GM12873 (cell line): ENCODE data around the gene TPPP2.

Source experiments
- TF ChIP-seq, protein P1 (sequence below): IDR thresholded peaks from 2 replicates; pipeline ENCODE4 v1.5.1; 2012; ENCODE audit warnings: low read depth, mild to moderate bottlenecking, moderate library complexity, low read length, control low read depth; ENCODE audit not compliant: insufficient read depth; ENCODE audit errors: missing control alignments

TPPP2 gene

DNA sequence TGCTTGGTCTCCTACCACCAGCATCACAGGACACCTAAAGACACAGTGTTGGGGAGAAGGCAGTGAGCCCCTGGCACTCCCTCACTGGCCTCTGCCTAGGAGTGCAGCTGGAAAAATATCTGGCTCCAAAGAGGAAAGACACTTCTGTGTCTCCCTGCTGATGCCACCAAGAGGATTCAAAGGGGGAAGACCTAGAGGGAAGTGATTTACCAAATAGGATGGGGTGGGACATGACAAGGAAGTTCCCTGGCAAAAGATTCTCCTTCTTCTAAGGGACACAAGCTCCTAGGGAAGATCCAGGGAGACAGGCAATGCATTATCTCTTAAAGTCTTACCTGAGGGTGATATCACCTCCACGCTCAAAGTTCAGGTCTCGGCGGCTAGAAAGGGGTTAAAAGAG, 11.2 kb upstream of the TPPP2 start:
- TF ChIP-seq, protein P1, sequence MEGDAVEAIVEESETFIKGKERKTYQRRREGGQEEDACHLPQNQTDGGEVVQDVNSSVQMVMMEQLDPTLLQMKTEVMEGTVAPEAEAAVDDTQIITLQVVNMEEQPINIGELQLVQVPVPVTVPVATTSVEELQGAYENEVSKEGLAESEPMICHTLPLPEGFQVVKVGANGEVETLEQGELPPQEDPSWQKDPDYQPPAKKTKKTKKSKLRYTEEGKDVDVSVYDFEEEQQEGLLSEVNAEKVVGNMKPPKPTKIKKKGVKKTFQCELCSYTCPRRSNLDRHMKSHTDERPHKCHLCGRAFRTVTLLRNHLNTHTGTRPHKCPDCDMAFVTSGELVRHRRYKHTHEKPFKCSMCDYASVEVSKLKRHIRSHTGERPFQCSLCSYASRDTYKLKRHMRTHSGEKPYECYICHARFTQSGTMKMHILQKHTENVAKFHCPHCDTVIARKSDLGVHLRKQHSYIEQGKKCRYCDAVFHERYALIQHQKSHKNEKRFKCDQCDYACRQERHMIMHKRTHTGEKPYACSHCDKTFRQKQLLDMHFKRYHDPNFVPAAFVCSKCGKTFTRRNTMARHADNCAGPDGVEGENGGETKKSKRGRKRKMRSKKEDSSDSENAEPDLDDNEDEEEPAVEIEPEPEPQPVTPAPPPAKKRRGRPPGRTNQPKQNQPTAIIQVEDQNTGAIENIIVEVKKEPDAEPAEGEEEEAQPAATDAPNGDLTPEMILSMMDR: no peak

DNA sequence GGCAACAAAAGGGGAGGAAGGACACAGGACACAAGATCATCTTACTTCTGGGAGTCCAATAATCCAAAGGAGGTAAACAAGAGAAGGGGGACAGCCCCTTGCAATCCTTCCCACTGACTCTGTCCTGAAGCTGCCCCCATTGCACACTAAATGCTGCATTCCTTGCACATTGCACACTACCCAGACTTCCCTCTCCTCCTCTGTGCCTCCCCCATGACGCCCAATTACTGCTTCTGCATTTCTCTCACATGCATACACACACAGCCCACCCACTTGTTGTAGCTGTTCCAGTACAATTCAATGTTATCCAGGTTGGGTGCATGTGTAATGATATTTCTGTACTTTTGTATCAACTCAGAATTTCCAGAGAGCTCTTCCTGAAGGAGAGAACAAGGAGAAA, 10.7 kb upstream of the TPPP2 start:
- TF ChIP-seq, protein P1: no peak

DNA sequence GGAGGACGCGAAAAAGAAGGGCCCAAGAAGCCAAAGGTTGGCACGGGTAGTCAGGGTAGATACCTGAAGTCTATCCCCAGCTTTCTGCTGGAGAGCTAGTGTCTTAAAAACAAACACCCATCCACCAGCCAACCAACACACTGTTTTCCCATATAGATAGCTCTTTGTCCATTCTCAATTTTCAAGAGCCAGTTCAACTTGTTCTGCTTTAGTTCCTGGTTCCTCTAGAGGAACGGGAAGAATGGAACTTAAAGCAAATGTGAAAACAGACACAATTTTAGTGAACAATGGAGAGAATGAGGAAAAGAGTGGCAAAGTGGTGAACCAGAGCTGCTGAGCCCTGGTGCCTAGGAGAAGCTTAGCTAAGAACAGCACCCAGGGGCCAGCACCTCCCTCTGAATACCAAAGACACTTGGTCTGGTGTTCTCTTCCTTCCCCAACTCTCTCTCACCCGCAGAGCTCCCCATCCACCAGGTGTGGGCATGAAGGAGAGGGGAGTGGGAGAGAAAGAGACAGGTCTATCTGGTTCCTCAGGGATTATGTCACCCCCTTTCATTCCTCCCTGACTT, 9.0 kb upstream of the TPPP2 start:
- TF ChIP-seq, protein P1: no peak

DNA sequence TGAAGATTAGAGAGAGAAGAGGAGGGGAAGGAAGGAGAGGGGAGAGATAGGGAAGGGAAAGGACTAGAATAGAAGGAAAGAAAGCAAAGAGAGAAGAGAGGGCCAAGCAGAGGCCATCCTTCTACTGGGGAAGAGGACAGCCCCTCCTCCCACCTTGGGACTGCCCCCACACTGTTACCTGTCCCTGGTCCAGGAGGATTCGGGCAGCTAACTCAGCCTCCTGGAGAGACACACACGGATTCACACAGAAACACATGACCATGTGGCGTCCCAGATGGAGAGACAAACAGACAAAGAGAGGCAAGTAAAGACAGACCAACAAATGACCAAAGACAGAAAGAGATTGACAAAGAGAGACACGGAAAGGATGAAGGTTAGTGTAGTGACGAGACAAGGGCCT, 7.3 kb upstream of the TPPP2 start:
- TF ChIP-seq, protein P1: no peak

DNA sequence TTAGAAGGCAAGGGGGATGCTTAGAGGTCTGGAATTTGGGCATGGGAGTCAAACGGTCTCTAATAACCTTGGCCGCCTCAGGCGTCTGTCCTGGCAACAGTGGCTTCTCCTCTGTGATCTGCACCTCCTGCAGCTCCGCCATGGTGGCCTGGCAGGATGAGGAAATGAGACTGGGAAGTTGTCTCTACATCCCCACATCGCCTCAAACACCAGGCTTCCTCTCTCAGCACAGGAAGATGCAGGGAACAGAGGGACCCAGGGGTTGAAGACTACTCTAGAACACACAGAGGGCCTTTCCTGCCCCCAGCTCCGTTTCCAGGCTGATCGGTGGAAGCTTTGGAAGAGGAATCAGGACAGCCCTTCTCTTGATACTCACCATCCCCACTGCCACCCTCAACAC, 6.8 kb upstream of the TPPP2 start:
- TF ChIP-seq, protein P1: no peak

DNA sequence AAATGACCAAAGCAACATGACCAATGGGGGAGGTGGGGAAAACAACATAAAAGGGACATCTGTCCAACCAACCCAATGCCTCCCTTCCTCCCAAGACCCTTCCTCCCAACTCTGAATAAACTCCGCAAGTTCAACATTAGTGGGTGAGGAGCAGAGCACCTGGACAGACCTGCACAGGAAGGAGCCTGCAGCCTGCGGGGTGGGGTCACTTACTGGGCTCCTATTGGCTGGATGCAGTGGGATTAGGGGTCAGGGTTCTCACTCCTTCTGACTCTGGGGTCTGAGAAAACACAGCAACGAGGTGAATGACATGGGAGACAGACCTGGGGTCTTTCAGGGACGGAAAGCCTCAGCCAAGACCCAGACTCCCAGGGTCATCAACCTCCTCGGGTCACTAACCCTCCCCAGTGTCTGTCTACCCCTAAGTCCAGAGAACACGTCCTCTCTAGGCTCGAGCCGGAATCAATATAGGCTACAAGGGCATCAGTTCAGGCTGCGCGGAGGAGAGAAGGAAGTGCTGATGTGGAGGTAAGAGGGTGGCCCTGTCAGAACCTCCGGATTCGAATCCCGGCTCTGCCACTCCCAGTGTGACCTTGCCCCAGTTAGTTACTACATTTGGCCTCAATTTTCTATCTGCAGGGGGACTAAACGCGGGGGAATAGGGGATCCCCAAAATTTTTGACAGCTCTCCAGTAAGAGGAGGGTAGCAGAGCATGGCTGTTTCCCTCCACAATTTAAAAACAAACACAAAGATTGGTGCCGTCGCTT, 6.0 kb upstream of the TPPP2 start:
- TF ChIP-seq, protein P1: no peak

DNA sequence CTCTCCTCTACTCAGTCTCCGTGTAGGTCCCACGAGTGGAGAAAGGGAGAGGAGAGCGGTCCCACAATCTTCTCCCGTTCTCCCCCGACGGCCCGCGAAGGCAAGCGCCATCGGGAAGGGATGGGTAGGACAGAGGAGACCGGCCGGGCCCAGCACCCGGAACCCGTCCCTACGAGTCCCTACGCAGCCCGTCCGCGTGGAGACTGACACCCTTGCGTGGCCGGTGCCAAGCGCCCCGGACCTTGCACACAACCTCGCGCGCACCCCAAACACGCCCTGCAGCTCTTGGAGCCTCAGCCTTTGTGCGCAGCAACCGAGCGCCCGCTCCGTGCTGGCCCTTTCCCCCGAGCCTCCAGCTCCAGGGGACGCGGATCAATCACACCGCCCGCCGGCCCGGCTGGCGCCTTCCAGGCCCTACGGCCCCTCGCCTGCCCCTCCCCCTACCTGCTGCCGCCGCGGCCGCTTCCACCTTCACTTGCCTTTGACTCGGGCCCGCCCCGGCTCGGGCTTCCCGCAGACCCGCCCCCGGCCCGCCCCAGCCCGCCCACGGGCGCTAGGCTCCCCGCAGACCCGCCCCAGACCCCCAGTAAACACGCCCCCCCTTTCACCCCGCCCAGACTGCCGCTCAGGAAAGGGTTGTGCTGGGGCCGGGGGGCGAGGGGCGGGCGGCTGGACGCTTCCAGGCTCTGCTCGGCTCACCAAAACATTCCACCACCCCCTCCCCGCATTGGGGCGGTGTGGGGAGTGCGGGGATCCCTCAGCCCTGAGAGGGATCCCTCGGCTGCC, 5.2 kb upstream of the TPPP2 start, which contains the start of gene NDRG2:
Gene NDRG2 (minus strand): TSS at position 477 of the 786 bp plus-strand sequence. CDS start 1,746 bp downstream, outside the sequence.
- TF ChIP-seq, protein P1: no peak
